ENCODE results near the gene EEFSEC.

Gene EEFSEC

GRCh38 chr3:128425846-128426127 is 272.5 kb downstream of the EEFSEC start:
- no peak for TF ChIP-seq CTCF (IDR thresholded peaks at IDR 0.05)
- no peak for TF ChIP-seq ZFX (IDR thresholded peaks at IDR 0.05; ENCODE audit: borderline replicate concordance)
- H3K27ac ChIP-seq: peak overlapping the region; percentile 8; the same call in 1 of the 2 replicates

GRCh38 chr3:128426128-128426921 is 273.0 kb downstream of the EEFSEC start:
- peak; percentile 99 for TF ChIP-seq CTCF (IDR thresholded peaks at IDR 0.05)
- no peak for TF ChIP-seq ZFX (IDR thresholded peaks at IDR 0.05; ENCODE audit: borderline replicate concordance)
- peak overlapping the region; percentile 46 for H3K27ac ChIP-seq

- H3K27ac ChIP-seq: peak overlapping the region; percentile 46
- no peak for TF ChIP-seq ZFX (IDR thresholded peaks at IDR 0.05; ENCODE audit: borderline replicate concordance)
- no peak for TF ChIP-seq CTCF (IDR thresholded peaks at IDR 0.05)
These were observed 274.0 kb downstream of the EEFSEC start for GRCh38 chr3:128427175-128427857.

- H3K27ac ChIP-seq: peak overlapping the region; percentile 46
- no peak for TF ChIP-seq CTCF (IDR thresholded peaks at IDR 0.05)
- no peak for TF ChIP-seq ZFX (IDR thresholded peaks at IDR 0.05; ENCODE audit: borderline replicate concordance)
These were observed 274.9 kb downstream of the EEFSEC start for GRCh38 chr3:128427872-128428822.

GRCh38 chr3:128429275-128429674 is 276.0 kb downstream of the EEFSEC start:
- no peak for TF ChIP-seq CTCF (IDR thresholded peaks at IDR 0.05)
- no peak for TF ChIP-seq ZFX (IDR thresholded peaks at IDR 0.05; ENCODE audit: borderline replicate concordance)
- H3K27ac ChIP-seq: no peak overlapping the region

GRCh38 chr3:128429751-128430150 is 276.5 kb downstream of the EEFSEC start:
- TF ChIP-seq ZFX (IDR thresholded peaks at IDR 0.05; ENCODE audit: borderline replicate concordance) (no peak), CTCF (IDR thresholded peaks at IDR 0.05) (no peak)
- no peak overlapping the region for H3K27ac ChIP-seq
